H1 (cell line): ENCODE data around the gene NFATC1. TPM values are rescaled to one million over a fixed set of nuclear protein-coding genes. Genes with fewer than 3 reads are reported as not detected.

Experiments used
- CTCF ChIA-PET: fragments of 300-600 bp; sonication (Branson Sonifier 250); formaldehyde crosslinking; loops from one replicate; lab custom pipeline; 2021; ENCODE audit not compliant: partially characterized antibody; lab: Charles Lee
- POLR2A ChIA-PET: fragments of 300-600 bp; sonication (Branson Sonifier 250); formaldehyde crosslinking; loops from one replicate; lab custom pipeline; 2021; ENCODE audit warnings: inconsistent platforms; ENCODE audit not compliant: partially characterized antibody; lab: Charles Lee
- DNase-seq, 2 experiments: peaks; one replicate each; pipeline versions ENCODE4 v3.0.0 to v3.0.0-alpha.2; 2010 to 2022; ENCODE audit warnings: low spot score in 2 of 2, low read depth in 1 of 2, mixed read lengths in 1 of 2
- FAIRE-seq: peaks from 2 replicates; lab custom pipeline; 2011; peaks lifted over from hg19 to GRCh38; lab: Jason Lieb, UNC
- H2AFZ ChIP-seq: 2 replicates; pipeline ENCODE4 v1.8.1; 2012; ENCODE audit warnings: low read length, inconsistent platforms
- H2AK5ac ChIP-seq: 2 replicates; pipeline ENCODE4 v1.6.1; 2013; ENCODE audit warnings: low read depth, low read length
- H2BK120ac ChIP-seq: replicated peaks from 2 replicates; pipeline ENCODE3; 2013; ENCODE audit warnings: low read depth, low read length, inconsistent platforms
- H2BK12ac ChIP-seq: 2 replicates; pipeline ENCODE4 v1.6.1; 2013; ENCODE audit warnings: low read depth, low read length
- H2BK15ac ChIP-seq: 2 replicates; pipeline ENCODE4 v1.6.1; 2013; ENCODE audit warnings: low read length
- H2BK20ac ChIP-seq: 2 replicates; pipeline ENCODE4 v1.6.1; 2013; ENCODE audit warnings: low read length
- H2BK5ac ChIP-seq: 2 replicates; pipeline ENCODE4 v1.6.1; 2013; ENCODE audit warnings: low read depth, low read length
- H3K14ac ChIP-seq: 2 replicates; pipeline ENCODE4 v1.6.1; 2013; ENCODE audit warnings: inconsistent platforms; ENCODE audit not compliant: insufficient read length
- H3K18ac ChIP-seq: 2 replicates; pipeline ENCODE4 v1.6.1; 2013; ENCODE audit warnings: low read length; ENCODE audit errors: extremely low read depth
- H3K23ac ChIP-seq: 2 replicates; pipeline ENCODE4 v1.6.1; 2013; ENCODE audit warnings: inconsistent platforms; ENCODE audit not compliant: insufficient read length
- H3K23me2 ChIP-seq: 2 replicates; pipeline ENCODE4 v1.6.1; 2013; ENCODE audit warnings: low read depth, low read length
- H3K27ac ChIP-seq: 2 replicates; pipeline ENCODE4 v1.6.1; 2011; ENCODE audit warnings: low read depth, low read length, inconsistent platforms
- H3K27me3 ChIP-seq, 4 experiments: replicated peaks in 1 of 4; 1 replicate in 1 of 4; 2 replicates in 3 of 4; pipeline versions ENCODE4 v1.6.1 to v1.8.1; 2011 to 2013; ENCODE audit warnings: low read length in 3 of 4, mild to moderate bottlenecking in 3 of 4, inconsistent platforms in 2 of 4, mixed read lengths in 2 of 4, moderate library complexity in 1 of 4; ENCODE audit not compliant: control insufficient read depth in 3 of 4, insufficient read depth in 3 of 4; ENCODE audit errors: extremely low read depth in 1 of 4
- H3K36me3 ChIP-seq, 4 experiments: 2 replicates each; pipeline versions ENCODE4 v1.6.1 to v1.8.1; 2011 to 2013; ENCODE audit warnings: mild to moderate bottlenecking in 4 of 4, low read length in 3 of 4, moderate library complexity in 2 of 4, control low read depth in 1 of 4, inconsistent platforms in 1 of 4; ENCODE audit not compliant: insufficient read depth in 4 of 4, control insufficient read depth in 2 of 4
- H3K4ac ChIP-seq: replicated peaks from 2 replicates; pipeline ENCODE3; 2013; ENCODE audit warnings: low read length, low read depth, mixed read lengths, inconsistent platforms; ENCODE audit not compliant: insufficient read length
- H3K4me1 ChIP-seq, 4 experiments: replicated peaks in 1 of 4; 1 replicate in 1 of 4; 2 replicates in 3 of 4; pipeline versions ENCODE4 v1.6.1 to v1.8.1; 2011 to 2013; ENCODE audit warnings: low read length in 3 of 4, inconsistent platforms in 2 of 4, mixed read lengths in 1 of 4; ENCODE audit not compliant: insufficient read depth in 4 of 4, control insufficient read depth in 3 of 4
- H3K4me2 ChIP-seq, 2 experiments: 2 replicates each; pipeline versions ENCODE4 v1.6.1 to v1.8.1; 2011 to 2013; ENCODE audit warnings: low read depth in 2 of 2, low read length in 2 of 2, control low read depth in 1 of 2, inconsistent platforms in 1 of 2, mild to moderate bottlenecking in 1 of 2; ENCODE audit not compliant: insufficient read depth in 1 of 2
- H3K4me3 ChIP-seq, 4 experiments: fragments of 200-600, 300-600 bp in 1 of 4; sonication (generic), shearing (Covaris generic), sonication (Bioruptor Twin) in 1 of 4; 2 replicates each; pipeline versions ENCODE4 v1.5.1 to v1.8.1; 2011 to 2016; ENCODE audit warnings: low read length in 4 of 4, low read depth in 3 of 4, control low read depth in 2 of 4, inconsistent platforms in 2 of 4, mild to moderate bottlenecking in 2 of 4, mixed read lengths in 1 of 4, moderate library complexity in 1 of 4; ENCODE audit not compliant: insufficient read depth in 2 of 4; ENCODE audit errors: extremely low read depth in 1 of 4
- H3K56ac ChIP-seq: replicated peaks from 2 replicates; pipeline ENCODE3; 2013; ENCODE audit warnings: low read depth, mild to moderate bottlenecking, mixed read lengths, low read length, inconsistent platforms; ENCODE audit not compliant: insufficient read length
- H3K79me1 ChIP-seq: 2 replicates; pipeline ENCODE4 v1.6.1; 2013; ENCODE audit warnings: low read depth, low read length, control low read depth
- H3K79me2 ChIP-seq, 2 experiments: 2 replicates each; pipeline versions ENCODE4 v1.6.1 to v1.8.1; 2012 to 2013; ENCODE audit warnings: low read length in 2 of 2, mild to moderate bottlenecking in 2 of 2, inconsistent platforms in 1 of 2; ENCODE audit not compliant: insufficient read depth in 2 of 2, control insufficient read depth in 1 of 2
- H3K9ac ChIP-seq, 4 experiments: replicated peaks in 1 of 4; 1 replicate in 1 of 4; 2 replicates in 3 of 4; pipeline versions ENCODE4 v1.6.1 to v1.8.1; 2011 to 2013; ENCODE audit warnings: low read depth in 3 of 4, low read length in 3 of 4, control low read depth in 2 of 4, mild to moderate bottlenecking in 2 of 4, moderate library complexity in 2 of 4, inconsistent platforms in 1 of 4; ENCODE audit errors: extremely low read depth in 1 of 4
- H3K9me3 ChIP-seq, 2 experiments: 2 replicates each; pipeline versions ENCODE4 v1.6.1 to v1.8.1; 2012 to 2013; ENCODE audit warnings: mild to moderate bottlenecking in 2 of 2, moderate library complexity in 2 of 2, control low read depth in 1 of 2, inconsistent platforms in 1 of 2, low read depth in 1 of 2, low read length in 1 of 2, mixed read lengths in 1 of 2; ENCODE audit not compliant: insufficient read depth in 2 of 2
- H4K20me1 ChIP-seq, 2 experiments: replicated peaks in 1 of 2; 2 replicates each; pipeline versions ENCODE3 to v1.8.1; 2011 to 2013; ENCODE audit warnings: inconsistent platforms in 2 of 2, low read length in 2 of 2, mild to moderate bottlenecking in 1 of 2; ENCODE audit not compliant: insufficient read depth in 2 of 2, control insufficient read depth in 1 of 2
- H4K5ac ChIP-seq: 2 replicates; pipeline ENCODE4 v1.6.1; 2013; ENCODE audit warnings: low read length, low read depth, mixed read lengths, inconsistent platforms; ENCODE audit not compliant: insufficient read length
- H4K8ac ChIP-seq: 2 replicates; pipeline ENCODE4 v1.8.0; 2013; ENCODE audit warnings: mild to moderate bottlenecking, moderate library complexity, low read length, inconsistent platforms; ENCODE audit not compliant: insufficient read depth; ENCODE audit errors: extremely low read depth
- H4K91ac ChIP-seq: replicated peaks from 2 replicates; pipeline ENCODE3; 2013; ENCODE audit warnings: low read length, mixed read lengths, inconsistent platforms; ENCODE audit not compliant: insufficient read length
- BCL11A ChIP-seq, 2 experiments: IDR thresholded peaks; one replicate each; pipeline ENCODE4 v1.6.1; 2011; ENCODE audit warnings: low read depth in 2 of 2, low read length in 2 of 2, mild to moderate bottlenecking in 2 of 2
- RBBP5 ChIP-seq: IDR thresholded peaks from 2 replicates; pipeline ENCODE4 v1.7.1; 2012; ENCODE audit warnings: low read depth, mild to moderate bottlenecking, inconsistent platforms, low read length, moderate library complexity, borderline replicate concordance
- SIN3A ChIP-seq, 2 experiments: IDR thresholded peaks in 1 of 2; conservative IDR thresholded peaks in 1 of 2; 2 replicates each; pipeline ENCODE4 v1.6.1; 2011 to 2012; ENCODE audit warnings: low read length in 2 of 2, improper control_type of control experiment in 1 of 2, low read depth in 1 of 2, mild to moderate bottlenecking in 1 of 2
- SIX5 ChIP-seq: IDR thresholded peaks from 2 replicates; pipeline ENCODE4 v1.6.1; 2011; ENCODE audit warnings: mild to moderate bottlenecking, low read depth, low read length
- SUZ12 ChIP-seq: fragments of 200-600 bp; sonication (generic); IDR thresholded peaks from 2 replicates; pipeline ENCODE4 v1.6.1; 2012; ENCODE audit warnings: mild to moderate bottlenecking, inconsistent platforms, low read length, moderate library complexity, mixed read lengths
- WGBS, 2 experiments: shearing (Covaris generic) in 1 of 2; methylation state at CpG; one replicate each; pipeline versions ENCODE4 v1.1.6 to v1.1.7; 2013 to 2015; ENCODE audit warnings: low lambda C conversion rate in 2 of 2, mixed read lengths in 2 of 2, inconsistent platforms in 1 of 2, low coverage in 1 of 2, missing lambda C conversion rate in 1 of 2; ENCODE audit not compliant: insufficient replicate concordance in 2 of 2, insufficient coverage in 1 of 2, insufficient read length in 1 of 2; ENCODE audit errors: extremely low coverage in 1 of 2, missing lambda C conversion rate in 1 of 2; 5-methylcytosine and 5-hydroxymethylcytosine counted together
- polyA plus RNA-seq, 7 experiments: library from polyadenylated mRNA; depleted of rRNA in 3 of 7; stranded (reverse) in 5 of 7; unstranded in 2 of 7; fragments of >200 nt in 5 of 7; fragments of 200-250 nt in 2 of 7; gene quantifications; 1 replicate in 5 of 7; 2 replicates in 1 of 7; 4 replicates in 1 of 7; pipeline versions ENCODE4 v1.2.1 to v1.2.3, GENCODE V29; 2011 to 2013; ENCODE audit warnings: missing spikeins in 2 of 7, mixed read lengths in 2 of 7
- total RNA-seq: library from RNA; stranded (reverse); fragmentation: NEBNext Ultra II Directional; extraction: Animal tissue kit (Norgen Biotek cat#: 25700); gene quantifications from 2 replicates; pipeline ENCODE4 v1.2.1, GENCODE V29; 2021
- TF ChIP-seq, protein P1 (sequence below): IDR thresholded peaks from 2 replicates; pipeline ENCODE4 v1.6.1; 2011; ENCODE audit warnings: low read depth, mild to moderate bottlenecking, low read length; ENCODE audit not compliant: insufficient read depth
- TF ChIP-seq, protein P2 (sequence below): IDR thresholded peaks from 2 replicates; pipeline ENCODE4 v1.6.1; 2012; ENCODE audit warnings: inconsistent platforms
- TF ChIP-seq, protein P3 (sequence below), 3 experiments: IDR thresholded peaks; 1 replicate in 2 of 3; 2 replicates in 1 of 3; pipeline versions ENCODE4 v1.5.1 to v1.6.1; 2011; ENCODE audit warnings: low read length in 3 of 3, mild to moderate bottlenecking in 3 of 3, inconsistent platforms in 2 of 3, low read depth in 1 of 3, moderate library complexity in 1 of 3; ENCODE audit not compliant: insufficient read depth in 1 of 3; ENCODE audit errors: control extremely low read depth in 1 of 3

Gene NFATC1
- total and polyA plus RNA-seq, 2 of the 8 experiments (the other 6 are each of a cell fraction or from before 2014, with no cell fraction given), result 2.0 to 6.6 TPM

DNA sequence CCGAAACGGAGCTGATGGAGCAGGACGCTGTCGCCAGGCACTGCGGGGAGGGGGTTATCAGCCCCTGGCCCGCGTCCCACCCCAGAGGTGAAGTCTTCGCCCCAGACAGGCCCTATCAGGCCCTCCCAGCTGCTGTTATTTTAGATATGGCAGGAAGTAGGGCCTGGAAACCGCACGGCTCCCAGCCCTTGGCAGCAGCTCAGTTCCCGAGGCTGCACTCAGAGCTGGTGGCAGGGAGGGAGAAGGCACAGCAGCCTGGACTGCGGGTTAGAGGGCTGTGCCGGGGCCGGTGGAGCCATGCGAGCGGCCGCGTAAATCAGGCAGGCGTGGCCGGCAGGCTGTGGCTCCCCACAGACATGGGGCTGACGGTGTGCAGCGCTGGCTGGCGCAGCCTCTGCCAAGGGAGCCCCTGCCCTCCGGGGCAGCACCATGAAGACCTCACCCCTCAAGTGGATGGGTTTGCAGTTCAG, 111.4 kb downstream of the NFATC1 start:
- H3K4ac ChIP-seq, result no peak overlapping the region
- H3K4me2 ChIP-seq, result peak overlapping the region; percentile 26 to 56; a peak in 3 of 4 replicates
- WGBS, 2 experiments, result 71% methylated on average over 24 of the region's 24 CpGs; no CpG with 5 or more reads in 1 of the 2 experiments
- peak overlapping the region; percentile 52; the same call in 1 of the 2 replicates for H2BK12ac ChIP-seq
- H3K27me3 ChIP-seq, result peaks cover 0 to 15% (median 11%) of the 10 kb centered on the region in 4 experiments; a peak in 4 of 7 replicates
- H3K23me2 ChIP-seq, result no peaks in the 10 kb centered on the region
- H2AFZ ChIP-seq, result no peak overlapping the region
- peak overlapping the region; percentile 54 for H4K91ac ChIP-seq
- H3K56ac ChIP-seq, result no peak overlapping the region
- H3K36me3 ChIP-seq, result no peaks in the 10 kb centered on the region
- no peaks in the 10 kb centered on the region for H3K79me2 ChIP-seq
- H3K9me3 ChIP-seq, result peaks cover 0 to 3% of the 10 kb centered on the region in 2 experiments; a peak in 1 of 4 replicates
- POLR2A ChIA-PET, result no interaction called here
- H3K14ac ChIP-seq, result no peak overlapping the region
- FAIRE-seq, result no peak
- H4K8ac ChIP-seq, result peak overlapping the region; percentile 80
- no peak overlapping the region; the same call in 1 of the 2 replicates for H2BK15ac ChIP-seq
- no peaks in the 10 kb centered on the region for H4K20me1 ChIP-seq
- H3K27ac ChIP-seq, result no peak overlapping the region
- no peak overlapping the region for H3K23ac ChIP-seq
- H3K9ac ChIP-seq, result no peak overlapping the region; a peak in 1 of 7 replicates
- H3K79me1 ChIP-seq, result no peaks in the 10 kb centered on the region
- no peak overlapping the region for H4K5ac ChIP-seq
- DNase-seq, result no peak
- no peak overlapping the region for H2AK5ac ChIP-seq
- no peak overlapping the region for H2BK120ac ChIP-seq
- no peak overlapping the region for H2BK20ac ChIP-seq
- 0 out of 2 replicates have a peak overlapping the region, but pooled peaks have one; percentile 18 for H2BK5ac ChIP-seq
- H3K18ac ChIP-seq, result no peak overlapping the region
- H3K4me1 ChIP-seq, result peaks cover 0 to 13% (median 9%) of the 10 kb centered on the region in 4 experiments; a peak in 5 of 7 replicates
- CTCF ChIA-PET, result interaction anchor here (1.0 to 1.6 kb wide), 5 partner anchors 10 to 128 kb away, joined by 3 to 4 read pairs (median 3); no protein-coding TSS in a partner anchor
- H3K4me3 ChIP-seq, result peak overlapping the region in 1 of 4 experiments; percentile 44; a peak in 2 of 8 replicates
- TF ChIP-seq SUZ12, result no peak
- TF ChIP-seq, protein P1, sequence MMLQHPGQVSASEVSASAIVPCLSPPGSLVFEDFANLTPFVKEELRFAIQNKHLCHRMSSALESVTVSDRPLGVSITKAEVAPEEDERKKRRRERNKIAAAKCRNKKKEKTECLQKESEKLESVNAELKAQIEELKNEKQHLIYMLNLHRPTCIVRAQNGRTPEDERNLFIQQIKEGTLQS, result no peak
- no peak for TF ChIP-seq SIN3A (conservative IDR thresholded peaks at IDR 0.05 in 1 of 2, IDR thresholded peaks at IDR 0.05 in 1 of 2; ENCODE audit: low read depth in 1 of 2, low read length in 2 of 2)
- TF ChIP-seq, protein P2, sequence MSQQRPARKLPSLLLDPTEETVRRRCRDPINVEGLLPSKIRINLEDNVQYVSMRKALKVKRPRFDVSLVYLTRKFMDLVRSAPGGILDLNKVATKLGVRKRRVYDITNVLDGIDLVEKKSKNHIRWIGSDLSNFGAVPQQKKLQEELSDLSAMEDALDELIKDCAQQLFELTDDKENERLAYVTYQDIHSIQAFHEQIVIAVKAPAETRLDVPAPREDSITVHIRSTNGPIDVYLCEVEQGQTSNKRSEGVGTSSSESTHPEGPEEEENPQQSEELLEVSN, result no peak
- TF ChIP-seq SIX5, result no peak
- no peak for TF ChIP-seq BCL11A (IDR thresholded peaks at IDR 0.05; ENCODE audit: low read depth in 2 of 2, low read length in 2 of 2)
- no peak for TF ChIP-seq RBBP5
- TF ChIP-seq, protein P3, sequence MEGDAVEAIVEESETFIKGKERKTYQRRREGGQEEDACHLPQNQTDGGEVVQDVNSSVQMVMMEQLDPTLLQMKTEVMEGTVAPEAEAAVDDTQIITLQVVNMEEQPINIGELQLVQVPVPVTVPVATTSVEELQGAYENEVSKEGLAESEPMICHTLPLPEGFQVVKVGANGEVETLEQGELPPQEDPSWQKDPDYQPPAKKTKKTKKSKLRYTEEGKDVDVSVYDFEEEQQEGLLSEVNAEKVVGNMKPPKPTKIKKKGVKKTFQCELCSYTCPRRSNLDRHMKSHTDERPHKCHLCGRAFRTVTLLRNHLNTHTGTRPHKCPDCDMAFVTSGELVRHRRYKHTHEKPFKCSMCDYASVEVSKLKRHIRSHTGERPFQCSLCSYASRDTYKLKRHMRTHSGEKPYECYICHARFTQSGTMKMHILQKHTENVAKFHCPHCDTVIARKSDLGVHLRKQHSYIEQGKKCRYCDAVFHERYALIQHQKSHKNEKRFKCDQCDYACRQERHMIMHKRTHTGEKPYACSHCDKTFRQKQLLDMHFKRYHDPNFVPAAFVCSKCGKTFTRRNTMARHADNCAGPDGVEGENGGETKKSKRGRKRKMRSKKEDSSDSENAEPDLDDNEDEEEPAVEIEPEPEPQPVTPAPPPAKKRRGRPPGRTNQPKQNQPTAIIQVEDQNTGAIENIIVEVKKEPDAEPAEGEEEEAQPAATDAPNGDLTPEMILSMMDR (IDR thresholded peaks at IDR 0.05; ENCODE audit: control extremely low read depth in 1 of 3, insufficient read depth in 1 of 3, low read depth in 1 of 3, low read length in 3 of 3), result no peak
